Ovary (tissue), 9 donors: ENCODE results near the gene ZNF593OS. TPM values are rescaled to one million over a fixed set of nuclear protein-coding genes. Genes with fewer than 3 reads are reported as not detected.

ENCODE experiments used
- DNase-seq, 5 donors: peaks; one replicate each; pipeline ENCODE4 v3.0.0-alpha.2; 2019 to 2020
- H3K27ac ChIP-seq, 2 donors: fragments of 200-600 bp; one replicate each; pipeline versions ENCODE4 v1.5.1 to v1.8.0; 2019 to 2022
- H3K27me3 ChIP-seq: fragments of 200-600 bp; one replicate; pipeline ENCODE4 v1.8.0; 2022
- H3K36me3 ChIP-seq: fragments of 200-600 bp; sonication (generic); one replicate; pipeline ENCODE4 v1.5.1; 2019
- H3K4me1 ChIP-seq: one replicate; pipeline ENCODE4 v1.8.1; 2013; ENCODE audit warnings: mild to moderate bottlenecking, moderate library complexity; ENCODE audit not compliant: insufficient read depth
- H3K4me3 ChIP-seq: fragments of 200-600 bp; sonication (generic); one replicate; pipeline ENCODE4 v1.5.1; 2017
- H3K9me3 ChIP-seq, 2 donors: fragments of 200-600 bp in 1 of 2; sonication (generic) in 1 of 2; one replicate each; pipeline versions ENCODE4 v1.5.1 to v1.8.1; 2013 to 2019; ENCODE audit warnings: mild to moderate bottlenecking in 1 of 2, moderate library complexity in 1 of 2
- CTCF ChIP-seq, 3 donors: fragments of 450-650 bp in 2 of 3; fragments of 200-600 bp in 1 of 3; IDR thresholded peaks; one replicate each; pipeline versions ENCODE4 v1.5.1 to v1.8.0; 2016 to 2022; ENCODE audit warnings: antibody characterized with exemption in 3 of 3, mild to moderate bottlenecking in 1 of 3
- EP300 ChIP-seq: sonication (generic); formaldehyde crosslinking; IDR thresholded peaks from one replicate; pipeline ENCODE4 v1.6.1; 2017; ENCODE audit warnings: antibody characterized with exemption
- POLR2A ChIP-seq: fragments of 450-650 bp; IDR thresholded peaks from one replicate; pipeline ENCODE4 v1.6.1; 2017; ENCODE audit warnings: antibody characterized with exemption, mild to moderate bottlenecking, moderate library complexity
- WGBS, 3 donors: extraction: QIAGEN DNeasy Blood & Tissue Kit in 1 of 3; methylation state at CpG; one replicate each; pipeline versions ENCODE4 v1.1.5 to v1.1.7; 2013 to 2017; 5-methylcytosine and 5-hydroxymethylcytosine counted together
- intact Hi-C, 4 donors: fragments of 100-400 bp; cut with DNase I; formaldehyde crosslinking; loops; one replicate each; pipeline versions ENCODE4 v1.11.0 to v1.15.1; 2022 to 2023
- polyA plus RNA-seq, 2 donors: library from polyadenylated mRNA; stranded (reverse); fragments of 200-250 nt in 1 of 2; fragments of 350-450 nt in 1 of 2; fragmentation: Illumina TruSeq in 1 of 2; extraction: RNeasy Lipid Tissue Mini Kit (QIAGEN cat#74804) in 1 of 2; gene quantifications; one replicate each; pipeline ENCODE4 v1.2.3, GENCODE V29; 2013 to 2014
- total RNA-seq, 7 donors: library from RNA; depleted of rRNA in 2 of 7; stranded (reverse); fragments of >200 nt in 2 of 7; fragmentation: NEBNext Ultra II Directional in 3 of 7; extraction: Animal tissue kit (Norgen Biotek cat#: 25700) in 3 of 7; gene quantifications; one replicate each; pipeline versions ENCODE4 v1.1.0 to v1.2.4, GENCODE V29; 2016 to 2023
- donor health status: DM: no; HTN: no; CAD: no; lungs with moderate emphysema.
- donor health status: DM: no; HTN: no; CAD: no.
- donor health status: Bipolar disorder and iron deficiency.
- donor health status: DM: yes; HTN: yes; CAD: no.
- donor health status: DM: no; HTN: no; CAD: no.
- donor health status: DM: yes; HTN: yes; CAD: no.

The ZNF593OS gene
- total and polyA plus RNA-seq, 9 donors = 0.54 TPM; not detected in 8

- no peak overlapping the region for H3K4me3 ChIP-seq
- peaks cover 4% of the 10 kb centered on the region for H3K4me1 ChIP-seq
- H3K27ac ChIP-seq = no peak overlapping the region
- no peaks in the 10 kb centered on the region for H3K27me3 ChIP-seq
- H3K36me3 ChIP-seq = no peaks in the 10 kb centered on the region
- TF ChIP-seq EP300 = no peak
- TF ChIP-seq POLR2A = no peak
- TF ChIP-seq CTCF (IDR thresholded peaks at IDR 0.05) = no peak
- WGBS, 3 donors = 87 to 93% (median 91%) methylated on average over 8 of the region's 8 CpGs
- no peaks in the 10 kb centered on the region for H3K9me3 ChIP-seq
- DNase-seq = no peak
- intact Hi-C loops = no loop called here
Measured at GRCh38 chr1:26175346-26175745, 3.7 kb upstream of the ZNF593OS start.

- Histone ChIP-seq H3K4me3 (peak overlapping the region; percentile 91), H3K36me3 (no peaks in the 10 kb centered on the region), H3K27ac (peak overlapping the region in 1 of 2 donors; percentile 76), H3K27me3 (no peaks in the 10 kb centered on the region), H3K9me3 (no peaks in the 10 kb centered on the region), H3K4me1 (peaks cover 6% of the 10 kb centered on the region)
- DNase-seq = no peak
- TF ChIP-seq POLR2A (no peak), CTCF (IDR thresholded peaks at IDR 0.05) (no peak)
- WGBS, 3 donors = 57 to 65% (median 62%) methylated on average over 9 of the region's 9 CpGs
- intact Hi-C loops = no loop called here
Measured at GRCh38 chr1:26170472-26170821, 1.2 kb downstream of the ZNF593OS start.

GRCh38 chr1:26169669-26170471, 1.8 kb downstream of the ZNF593OS start, which contains the start of gene ZNF593:
Gene ZNF593, plus strand, starts transcription at chr1:26169908. Its CDS starts 76 bp downstream, at chr1:26169984.
- Histone ChIP-seq H3K4me1 (peaks cover 6% of the 10 kb centered on the region), H3K27me3 (no peaks in the 10 kb centered on the region), H3K4me3 (peak within 1 kb of the TSS; percentile 91), H3K9me3 (no peaks in the 10 kb centered on the region), H3K27ac (peak within 1 kb of the TSS; percentile 43 to 76), H3K36me3 (no peaks in the 10 kb centered on the region)
- 1 to 2% (median 1%) methylated on average over 62 to 76 of the region's 76 CpGs for WGBS, 3 donors
- DNase-seq = peak; percentile 93 to 96 (median 95)
- TF ChIP-seq EP300 = peak; percentile 57
- TF ChIP-seq POLR2A = peak; percentile 78
- peak; percentile 88 to 99 (median 98) for TF ChIP-seq CTCF (IDR thresholded peaks at IDR 0.05)
- intact Hi-C loops = loop anchor here in 1 of 4 donors (5.0 kb wide), 1 partner anchor 62 kb away; the partner anchor contains the start of gene CEP85

- peak overlapping the region; percentile 91 for H3K4me3 ChIP-seq
- no peak for DNase-seq
Measured at GRCh38 chr1:26169198-26169554, 2.5 kb downstream of the ZNF593OS start.

More at GRCh38 chr1:26169198-26169554, 2.5 kb downstream of the ZNF593OS start:
- Histone ChIP-seq H3K9me3 (no peaks in the 10 kb centered on the region), H3K27ac (peak overlapping the region; percentile 43 to 76), H3K36me3 (no peaks in the 10 kb centered on the region), H3K27me3 (no peaks in the 10 kb centered on the region), H3K4me1 (peaks cover 9% of the 10 kb centered on the region)
- 29 to 38% (median 31%) methylated on average over 4 of the region's 4 CpGs for WGBS, 3 donors
- intact Hi-C loops = loop anchor here in 1 of 4 donors (5.0 kb wide), 1 partner anchor 63 kb away; the partner anchor contains the start of gene CEP85
- TF ChIP-seq CTCF (IDR thresholded peaks at IDR 0.05) (no peak), POLR2A (no peak)
